NT2/D1 (cell line): ENCODE data around the gene KIFC3.

Experiments
- SUZ12 ChIP-seq: IDR thresholded peaks from 2 replicates; pipeline ENCODE4 v1.6.1; 2011; ENCODE audit not compliant: insufficient read length, insufficient read depth; ENCODE audit errors: extremely low read depth
- ZNF274 ChIP-seq: IDR thresholded peaks from 2 replicates; pipeline ENCODE4 v1.6.1; 2011; ENCODE audit warnings: mild to moderate bottlenecking, low read depth, low read length

GRCh38 chr16:57823836-57824235 is 21.5 kb upstream of the KIFC3 start:
- no peak for TF ChIP-seq SUZ12
- TF ChIP-seq ZNF274: no peak
